DND-41 (cell line): ENCODE results near the gene FOXK1.

Source experiments
- CTCF ChIP-seq: IDR thresholded peaks from 2 replicates; pipeline ENCODE4 v1.5.1; 2012; ENCODE audit warnings: borderline replicate concordance, low read length, moderate library complexity, mild to moderate bottlenecking; ENCODE audit not compliant: poor library complexity, severe bottlenecking; ENCODE audit errors: extremely low read depth
- EZH2 ChIP-seq: IDR thresholded peaks from 3 replicates; pipeline ENCODE4 v1.6.1; 2012; ENCODE audit warnings: borderline replicate concordance, low read depth, mild to moderate bottlenecking, moderate library complexity, low read length, inconsistent platforms; ENCODE audit not compliant: severe bottlenecking

GRCh38 chr7:4770886-4771285 is 88.8 kb downstream of the FOXK1 start:
- no peak for TF ChIP-seq CTCF
- TF ChIP-seq EZH2: no peak
